GM15510 (cell line): ENCODE measurements around the gene MICU1.

ENCODE experiments used
- POLR2A ChIP-seq: IDR thresholded peaks from 3 replicates; pipeline ENCODE4 v1.6.1; 2011; ENCODE audit warnings: borderline replicate concordance; ENCODE audit not compliant: insufficient read length; ENCODE audit errors: extremely low read depth

MICU1 gene

GRCh38 chr10:72409167-72409566 lies 216.7 kb downstream of the MICU1 start:
- TF ChIP-seq POLR2A: no peak

- TF ChIP-seq POLR2A: no peak
Observed at GRCh38 chr10:72407927-72408600, 217.8 kb downstream of the MICU1 start.

- TF ChIP-seq POLR2A: no peak
Observed at GRCh38 chr10:72407471-72407870, 218.4 kb downstream of the MICU1 start.

GRCh38 chr10:72392571-72392970 lies 233.3 kb downstream of the MICU1 start:
- no peak for TF ChIP-seq POLR2A

GRCh38 chr10:72390764-72391163 lies 235.1 kb downstream of the MICU1 start:
- TF ChIP-seq POLR2A: no peak

- TF ChIP-seq POLR2A: no peak
Observed at GRCh38 chr10:72389716-72390115, 236.2 kb downstream of the MICU1 start.

GRCh38 chr10:72389014-72389413 lies 236.9 kb downstream of the MICU1 start:
- no peak for TF ChIP-seq POLR2A

- no peak for TF ChIP-seq POLR2A
Observed at GRCh38 chr10:72388062-72388461, 237.8 kb downstream of the MICU1 start.

GRCh38 chr10:72386916-72387586 lies 238.8 kb downstream of the MICU1 start:
- no peak for TF ChIP-seq POLR2A

GRCh38 chr10:72385724-72386123 lies 240.2 kb downstream of the MICU1 start:
- TF ChIP-seq POLR2A: no peak

- no peak for TF ChIP-seq POLR2A
Observed at GRCh38 chr10:72379776-72380175, 246.1 kb downstream of the MICU1 start.

GRCh38 chr10:72379062-72379461 lies 246.8 kb downstream of the MICU1 start:
- TF ChIP-seq POLR2A: no peak

GRCh38 chr10:72375585-72375984 lies 250.3 kb downstream of the MICU1 start:
- no peak for TF ChIP-seq POLR2A

- TF ChIP-seq POLR2A: no peak
Observed at GRCh38 chr10:72375173-72375572, 250.7 kb downstream of the MICU1 start.

GRCh38 chr10:72370201-72370722 lies 255.6 kb downstream of the MICU1 start:
- no peak for TF ChIP-seq POLR2A
